Ovary (tissue), 3 donors: ENCODE data around the gene NR5A1.

Experiments used
- CTCF ChIP-seq, 3 donors: fragments of 450-650 bp in 2 of 3; fragments of 200-600 bp in 1 of 3; IDR thresholded peaks; one replicate each; pipeline versions ENCODE4 v1.5.1 to v1.8.0; 2016 to 2022; ENCODE audit warnings: antibody characterized with exemption in 3 of 3, mild to moderate bottlenecking in 1 of 3
- EP300 ChIP-seq: sonication (generic); formaldehyde crosslinking; IDR thresholded peaks from one replicate; pipeline ENCODE4 v1.6.1; 2017; ENCODE audit warnings: antibody characterized with exemption
- donor health status: DM: no; HTN: no; CAD: no.

GRCh38 chr9:124470306-124470705 lies 36.9 kb downstream of the NR5A1 start:
- TF ChIP-seq CTCF (IDR thresholded peaks at IDR 0.05): no peak
- no peak for TF ChIP-seq EP300
